T-helper 1 cell treated with Interleukin-12 subunit alpha and Interleukin-12 subunit beta and Interleukin-4 antibody, amounts not matched to agents 30 μg/mL and 1 μg/mL, for 36 hours (primary cell): ENCODE results near the gene SEC23A.
"Not testable (repeated sequence)": the region's sequence is repeated elsewhere in the genome, so short reads cannot be mapped to it uniquely, and the experiment has no call there.

ENCODE experiments used
- H3K27ac Mint-ChIP-seq: one replicate; pipeline ENCODE4 v1.8.0; 2021; ENCODE audit warnings: mild to moderate bottlenecking, mixed read lengths
- H3K27me3 Mint-ChIP-seq: one replicate; pipeline ENCODE4 v1.8.0; 2021; ENCODE audit warnings: low read depth, mixed read lengths
- H3K36me3 Mint-ChIP-seq: one replicate; pipeline ENCODE4 v1.8.0; 2021; ENCODE audit warnings: low read depth, mixed read lengths
- H3K4me1 Mint-ChIP-seq: one replicate; pipeline ENCODE4 v1.8.0; 2021; ENCODE audit warnings: low read depth, mixed read lengths
- H3K4me3 Mint-ChIP-seq: one replicate; pipeline ENCODE4 v1.8.0; 2021; ENCODE audit warnings: mild to moderate bottlenecking, moderate library complexity, mixed read lengths
- H3K9me3 Mint-ChIP-seq: one replicate; pipeline ENCODE4 v1.8.0; 2021; ENCODE audit warnings: mixed read lengths

SEC23A gene

GRCh38 chr14:39104078-39104801 lies 1.2 kb upstream of the SEC23A start:
- H3K27ac Mint-ChIP-seq, result peak overlapping the region; percentile 97
- peaks cover 32% of the 10 kb centered on the region for H3K4me1 Mint-ChIP-seq
- H3K27me3 Mint-ChIP-seq, H3K36me3 Mint-ChIP-seq, H3K9me3 Mint-ChIP-seq: not testable (repeated sequence)
- H3K4me3 Mint-ChIP-seq, result peak overlapping the region; percentile 96

- Mint-ChIP-seq H3K9me3 (no peaks in the 10 kb centered on the region), H3K27me3 (no peaks in the 10 kb centered on the region), H3K4me1 (peaks cover 33% of the 10 kb centered on the region), H3K27ac (peak overlapping the region; percentile 84), H3K36me3 (peaks cover 5% of the 10 kb centered on the region), H3K4me3 (peak overlapping the region; percentile 96)
Measured at GRCh38 chr14:39102265-39102968, 618 bp downstream of the SEC23A start.

GRCh38 chr14:39099748-39100147 lies 3.3 kb downstream of the SEC23A start:
- Mint-ChIP-seq H3K27ac (no peak overlapping the region), H3K4me3 (no peak overlapping the region), H3K9me3 (no peaks in the 10 kb centered on the region), H3K4me1 (peaks cover 36% of the 10 kb centered on the region), H3K36me3 (peaks cover 11% of the 10 kb centered on the region), H3K27me3 (no peaks in the 10 kb centered on the region)

GRCh38 chr14:39099215-39099614 lies 3.8 kb downstream of the SEC23A start:
- not testable (repeated sequence) for H3K4me3 Mint-ChIP-seq, H3K9me3 Mint-ChIP-seq, H3K27ac Mint-ChIP-seq, H3K27me3 Mint-ChIP-seq
- Mint-ChIP-seq H3K36me3 (peaks cover 16% of the 10 kb centered on the region), H3K4me1 (peaks cover 36% of the 10 kb centered on the region)

- peaks cover 30% of the 10 kb centered on the region for H3K4me1 Mint-ChIP-seq
Measured at GRCh38 chr14:39097159-39097558, 5.9 kb downstream of the SEC23A start.

GRCh38 chr14:39094515-39094914 lies 8.5 kb downstream of the SEC23A start:
- peaks cover 33% of the 10 kb centered on the region for H3K36me3 Mint-ChIP-seq
- no peaks in the 10 kb centered on the region for H3K27me3 Mint-ChIP-seq
- H3K27ac Mint-ChIP-seq, result no peak overlapping the region
- H3K9me3 Mint-ChIP-seq, result no peaks in the 10 kb centered on the region
- H3K4me1 Mint-ChIP-seq, result peaks cover 29% of the 10 kb centered on the region
- H3K4me3 Mint-ChIP-seq, result no peak overlapping the region

More at GRCh38 chr14:39097159-39097558, 5.9 kb downstream of the SEC23A start:
- Mint-ChIP-seq H3K27ac (peak overlapping the region; percentile 62), H3K27me3 (no peaks in the 10 kb centered on the region), H3K9me3 (no peaks in the 10 kb centered on the region), H3K36me3 (peaks cover 17% of the 10 kb centered on the region), H3K4me3 (peak overlapping the region; percentile 28)

GRCh38 chr14:39091716-39092115 lies 11.3 kb downstream of the SEC23A start:
- peaks cover 40% of the 10 kb centered on the region for H3K36me3 Mint-ChIP-seq
- no peaks in the 10 kb centered on the region for H3K27me3 Mint-ChIP-seq
- H3K9me3 Mint-ChIP-seq, result no peaks in the 10 kb centered on the region
- no peak overlapping the region for H3K4me3 Mint-ChIP-seq
- peaks cover 26% of the 10 kb centered on the region for H3K4me1 Mint-ChIP-seq
- no peak overlapping the region for H3K27ac Mint-ChIP-seq

GRCh38 chr14:39090548-39091111 lies 12.4 kb downstream of the SEC23A start:
- Mint-ChIP-seq H3K27me3 (no peaks in the 10 kb centered on the region), H3K27ac (no peak overlapping the region)

GRCh38 chr14:39087493-39087892 lies 15.5 kb downstream of the SEC23A start:
- no peaks in the 10 kb centered on the region for H3K27me3 Mint-ChIP-seq
- H3K4me3 Mint-ChIP-seq, result no peak overlapping the region
- H3K9me3 Mint-ChIP-seq, result no peaks in the 10 kb centered on the region
- peaks cover 20% of the 10 kb centered on the region for H3K4me1 Mint-ChIP-seq
- H3K36me3 Mint-ChIP-seq, result peaks cover 56% of the 10 kb centered on the region
- H3K27ac Mint-ChIP-seq, result no peak overlapping the region

More at GRCh38 chr14:39090548-39091111, 12.4 kb downstream of the SEC23A start:
- H3K4me3 Mint-ChIP-seq, result no peak overlapping the region
- H3K9me3 Mint-ChIP-seq, result no peaks in the 10 kb centered on the region
- H3K4me1 Mint-ChIP-seq, result peaks cover 26% of the 10 kb centered on the region
- peaks cover 47% of the 10 kb centered on the region for H3K36me3 Mint-ChIP-seq

- no peak overlapping the region for H3K27ac Mint-ChIP-seq
- no peak overlapping the region for H3K4me3 Mint-ChIP-seq
- H3K27me3 Mint-ChIP-seq, result no peaks in the 10 kb centered on the region
- peaks cover 13% of the 10 kb centered on the region for H3K4me1 Mint-ChIP-seq
- peaks cover 50% of the 10 kb centered on the region for H3K36me3 Mint-ChIP-seq
- no peaks in the 10 kb centered on the region for H3K9me3 Mint-ChIP-seq
Measured at GRCh38 chr14:39085933-39086332, 17.1 kb downstream of the SEC23A start.

- H3K27ac Mint-ChIP-seq, result no peak overlapping the region
- H3K4me1 Mint-ChIP-seq, result peaks cover 5% of the 10 kb centered on the region
- H3K27me3 Mint-ChIP-seq, result no peaks in the 10 kb centered on the region
- H3K36me3 Mint-ChIP-seq, result peaks cover 48% of the 10 kb centered on the region
- no peak overlapping the region for H3K4me3 Mint-ChIP-seq
- no peaks in the 10 kb centered on the region for H3K9me3 Mint-ChIP-seq
Measured at GRCh38 chr14:39083127-39083526, 19.9 kb downstream of the SEC23A start.

GRCh38 chr14:39080886-39081285 lies 22.1 kb downstream of the SEC23A start:
- peaks cover 2% of the 10 kb centered on the region for H3K4me1 Mint-ChIP-seq
- H3K27ac Mint-ChIP-seq, result no peak overlapping the region
- H3K4me3 Mint-ChIP-seq, result no peak overlapping the region
- H3K36me3 Mint-ChIP-seq, result peaks cover 47% of the 10 kb centered on the region
- H3K9me3 Mint-ChIP-seq, result no peaks in the 10 kb centered on the region
- H3K27me3 Mint-ChIP-seq, result no peaks in the 10 kb centered on the region

GRCh38 chr14:39071096-39071495 lies 31.9 kb downstream of the SEC23A start:
- Mint-ChIP-seq H3K27me3 (no peaks in the 10 kb centered on the region), H3K9me3 (no peaks in the 10 kb centered on the region), H3K36me3 (peaks cover 28% of the 10 kb centered on the region), H3K4me1 (peaks cover 3% of the 10 kb centered on the region), H3K27ac (no peak overlapping the region), H3K4me3 (no peak overlapping the region)

- no peaks in the 10 kb centered on the region for H3K9me3 Mint-ChIP-seq
- H3K4me3 Mint-ChIP-seq, result no peak overlapping the region
- no peak overlapping the region for H3K27ac Mint-ChIP-seq
- peaks cover 3% of the 10 kb centered on the region for H3K4me1 Mint-ChIP-seq
- no peaks in the 10 kb centered on the region for H3K27me3 Mint-ChIP-seq
- peaks cover 28% of the 10 kb centered on the region for H3K36me3 Mint-ChIP-seq
Measured at GRCh38 chr14:39069923-39070322, 33.1 kb downstream of the SEC23A start.
